Measurements from ENCODE around the gene FAM200B.
"Not testable (repeated sequence)": the region's sequence is repeated elsewhere in the genome, so short reads cannot be mapped to it uniquely, and the experiment has no call there.

Gene FAM200B

DNA sequence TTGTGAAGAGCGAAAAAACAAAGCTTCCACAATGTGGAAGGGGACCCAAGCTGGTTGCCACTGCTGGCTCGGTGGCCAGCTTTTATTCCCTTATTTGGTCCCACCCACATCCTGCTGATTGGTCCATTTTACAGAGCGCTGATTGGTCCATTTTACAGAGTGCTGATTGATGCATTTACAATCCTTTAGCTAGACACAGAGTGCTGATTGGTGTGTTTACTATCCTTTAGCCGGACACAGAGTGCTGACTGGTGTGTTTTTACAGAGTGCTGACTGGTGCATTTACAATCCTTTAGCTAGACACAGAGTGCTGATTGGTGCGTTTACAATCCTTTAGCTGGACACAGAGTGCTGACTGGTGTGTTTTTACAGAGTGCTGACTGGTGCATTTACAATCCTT lies 51.4 kb downstream of the FAM200B start:
- H3K27ac ChIP-seq (ENCODE audit: low read length); H3K36me3 ChIP-seq (ENCODE audit: control insufficient read depth, insufficient read depth, low read length); H3K9me3 ChIP-seq (ENCODE audit: control insufficient read depth, insufficient read depth, low read length); H3K27me3 ChIP-seq (ENCODE audit: control insufficient read depth, insufficient read depth, low read length); DNase-seq (ENCODE audit: low read depth, low spot score); H3K4me3 ChIP-seq (ENCODE audit: low read length); H3K4me1 ChIP-seq (ENCODE audit: control insufficient read depth, insufficient read depth, low read length): not testable (repeated sequence)
- WGBS (ENCODE audit: insufficient coverage, insufficient read length), result no CpG with 5 or more reads among the region's 5 CpGs

- Histone ChIP-seq H3K27ac (ENCODE audit: low read length) (no peak overlapping the region), H3K4me1 (ENCODE audit: control insufficient read depth, insufficient read depth, low read length) (no peaks in the 10 kb centered on the region), H3K9me3 (ENCODE audit: control insufficient read depth, insufficient read depth, low read length) (no peaks in the 10 kb centered on the region), H3K4me3 (ENCODE audit: low read length) (no peak overlapping the region), H3K27me3 (ENCODE audit: control insufficient read depth, insufficient read depth, low read length) (no peaks in the 10 kb centered on the region), H3K36me3 (ENCODE audit: control insufficient read depth, insufficient read depth, low read length) (no peaks in the 10 kb centered on the region)
- WGBS (ENCODE audit: insufficient coverage, insufficient read length), result no CpG with 5 or more reads among the region's 6 CpGs
- DNase-seq (ENCODE audit: low read depth, low spot score), result no peak
These were observed 53.9 kb downstream of the FAM200B start for GRCh38 chr4:15735536-15735935.

DNA sequence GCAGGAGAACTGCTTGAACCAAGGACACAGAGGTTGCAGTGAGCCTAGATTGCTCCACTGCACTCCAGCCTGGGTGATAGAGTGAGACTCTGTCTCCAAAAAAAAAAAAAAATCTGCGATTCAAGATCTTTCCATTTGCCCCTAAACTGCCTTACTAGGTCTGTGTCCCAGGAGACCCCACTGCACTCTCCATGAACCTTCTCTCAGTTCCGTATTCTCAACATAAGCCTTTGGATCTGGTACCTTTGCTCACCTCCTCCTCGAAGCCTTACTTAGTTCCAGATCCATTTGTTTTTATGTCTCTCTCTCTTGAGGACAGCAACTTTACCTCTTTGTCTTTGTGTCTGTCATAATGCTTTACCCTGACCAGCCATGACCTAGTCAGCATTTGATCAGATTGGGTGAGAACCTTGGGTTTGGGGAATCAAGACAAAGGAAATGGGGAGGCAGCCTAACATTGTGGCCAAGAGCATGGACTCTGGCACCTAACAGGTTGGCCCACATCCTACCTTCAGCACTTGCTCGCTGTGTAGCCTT lies 55.0 kb downstream of the FAM200B start:
- Histone ChIP-seq H3K27ac (ENCODE audit: low read length) (no peak overlapping the region), H3K4me3 (ENCODE audit: low read length) (no peak overlapping the region), H3K36me3 (ENCODE audit: control insufficient read depth, insufficient read depth, low read length) (no peaks in the 10 kb centered on the region), H3K4me1 (ENCODE audit: control insufficient read depth, insufficient read depth, low read length) (no peaks in the 10 kb centered on the region), H3K27me3 (ENCODE audit: control insufficient read depth, insufficient read depth, low read length) (no peaks in the 10 kb centered on the region), H3K9me3 (ENCODE audit: control insufficient read depth, insufficient read depth, low read length) (no peaks in the 10 kb centered on the region)
- WGBS (ENCODE audit: insufficient coverage, insufficient read length), result no CpG with 5 or more reads among the region's 4 CpGs
- no peak for DNase-seq (ENCODE audit: low read depth, low spot score)

- no peak overlapping the region for H3K27ac ChIP-seq (ENCODE audit: low read length)
- H3K27me3 ChIP-seq (ENCODE audit: control insufficient read depth, insufficient read depth, low read length), result no peaks in the 10 kb centered on the region
- H3K4me1 ChIP-seq (ENCODE audit: control insufficient read depth, insufficient read depth, low read length), result no peaks in the 10 kb centered on the region
- no peaks in the 10 kb centered on the region for H3K9me3 ChIP-seq (ENCODE audit: control insufficient read depth, insufficient read depth, low read length)
- H3K4me3 ChIP-seq (ENCODE audit: low read length), result no peak overlapping the region
- no CpG with 5 or more reads among the region's 3 CpGs for WGBS (ENCODE audit: insufficient coverage, insufficient read length)
- no peak for DNase-seq (ENCODE audit: low read depth, low spot score)
- no peaks in the 10 kb centered on the region for H3K36me3 ChIP-seq (ENCODE audit: control insufficient read depth, insufficient read depth, low read length)
These were observed 55.6 kb downstream of the FAM200B start for GRCh38 chr4:15737255-15737654.

DNA sequence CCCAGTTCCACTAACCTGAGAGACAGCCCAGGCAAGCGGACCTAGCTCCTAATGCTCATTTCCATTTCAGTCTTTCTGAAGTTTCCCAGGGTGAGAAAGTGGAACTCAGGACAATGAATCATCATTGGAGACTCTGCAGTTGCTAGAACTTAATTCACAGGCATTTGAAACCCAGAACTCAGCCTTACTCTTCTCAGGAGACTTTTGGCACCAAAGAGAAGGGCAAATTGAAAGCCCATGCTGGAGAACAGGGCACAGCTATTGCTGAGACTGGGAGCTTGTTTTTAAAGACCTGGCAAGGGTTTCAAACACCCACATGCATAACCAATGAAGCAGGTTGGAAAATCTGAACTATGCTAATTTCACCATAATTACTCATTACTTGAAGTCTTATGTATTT lies 57.2 kb downstream of the FAM200B start:
- Histone ChIP-seq H3K36me3 (ENCODE audit: control insufficient read depth, insufficient read depth, low read length) (no peaks in the 10 kb centered on the region), H3K4me3 (ENCODE audit: low read length) (no peak overlapping the region), H3K27ac (ENCODE audit: low read length) (no peak overlapping the region), H3K4me1 (ENCODE audit: control insufficient read depth, insufficient read depth, low read length) (no peaks in the 10 kb centered on the region), H3K27me3 (ENCODE audit: control insufficient read depth, insufficient read depth, low read length) (no peaks in the 10 kb centered on the region), H3K9me3 (ENCODE audit: control insufficient read depth, insufficient read depth, low read length) (no peaks in the 10 kb centered on the region)
- no CpG with 5 or more reads among the region's 1 CpG for WGBS (ENCODE audit: insufficient coverage, insufficient read length)
- DNase-seq (ENCODE audit: low read depth, low spot score), result no peak

Measured in iPS DF 6.9 (cell line).